Transverse colon (tissue), 4 donors: ENCODE data around the gene SLC24A3. TPM values are rescaled to one million over a fixed set of nuclear protein-coding genes. Genes with fewer than 3 reads are reported as not detected.

Experiments used
- DNase-seq: peaks from one replicate; pipeline ENCODE4 v3.0.0-alpha.2; 2019
- H3K27ac ChIP-seq, 4 donors: fragments of 200-600 bp; sonication (generic); 2 replicates each; pipeline ENCODE4 v1.5.1; 2016 to 2018; ENCODE audit warnings: inconsistent platforms in 4 of 4
- H3K27me3 ChIP-seq: fragments of 200-600 bp; sonication (generic); 2 replicates; pipeline ENCODE4 v1.5.1; 2017; ENCODE audit warnings: inconsistent platforms
- H3K36me3 ChIP-seq, 4 donors: fragments of 200-600 bp; sonication (generic); 2 replicates each; pipeline ENCODE4 v1.5.1; 2017 to 2019; ENCODE audit warnings: inconsistent platforms in 4 of 4
- H3K4me1 ChIP-seq, 4 donors: fragments of 200-600 bp; sonication (generic); 2 replicates each; pipeline ENCODE4 v1.5.1; 2017 to 2020; ENCODE audit warnings: inconsistent platforms in 4 of 4
- H3K4me3 ChIP-seq, 4 donors: fragments of 200-600 bp; sonication (generic); 1 replicate in 1 of 4; 2 replicates in 3 of 4; pipeline versions ENCODE4 v1.5.1 to v1.6.1; 2017 to 2019; ENCODE audit warnings: inconsistent platforms in 4 of 4
- H3K9me3 ChIP-seq, 2 donors: fragments of 200-600 bp; sonication (generic); 2 replicates each; pipeline ENCODE4 v1.5.1; 2017 to 2019; ENCODE audit warnings: inconsistent platforms in 2 of 2
- EP300 ChIP-seq: sonication (generic); formaldehyde crosslinking; IDR thresholded peaks from one replicate; pipeline ENCODE4 v1.6.1; 2017; ENCODE audit warnings: antibody characterized with exemption, low read depth
- POLR2A ChIP-seq: fragments of 450-650 bp; IDR thresholded peaks from one replicate; pipeline ENCODE4 v1.6.1; 2016; ENCODE audit warnings: antibody characterized with exemption, mild to moderate bottlenecking, moderate library complexity
- POLR2AphosphoS5 ChIP-seq, 3 donors: sonication (generic); formaldehyde crosslinking; IDR thresholded peaks; one replicate each; pipeline ENCODE4 v1.6.1; 2016; ENCODE audit warnings: antibody characterized with exemption in 3 of 3
- WGBS, 2 donors: methylation state at CpG; one replicate each; pipeline ENCODE4 v1.1.5; 2018; ENCODE audit warnings: low coverage in 1 of 2; 5-methylcytosine and 5-hydroxymethylcytosine counted together
- in situ Hi-C, 4 donors: fragments of 200-750 bp; cut with MboI; loops; one replicate each; pipeline versions ENCODE4 v1.15.0 to v1.15.1; 2017; ENCODE audit warnings: low sequenced_read_pairs in 3 of 4, low pct_ligation_motif_present in 1 of 4, low pct_unique_long_range_greater_than_20kb in 1 of 4
- intact Hi-C: fragments of 100-400 bp; cut with DNase I; formaldehyde crosslinking; loops from one replicate; pipeline ENCODE4 v1.15.1; 2023; ENCODE audit warnings: low total_unique reads
- total RNA-seq, 4 donors: library from RNA; depleted of rRNA; stranded (reverse); fragments of >200 nt; gene quantifications; one replicate each; pipeline ENCODE4 v1.1.0, GENCODE V29; 2016
- TF ChIP-seq, protein P1 (sequence below), 5 experiments: fragments of 200-600 bp in 3 of 5; fragments of 450-650 bp in 2 of 5; sonication (generic) in 3 of 5; IDR thresholded peaks; 1 replicate in 2 of 5; 2 replicates in 3 of 5; pipeline ENCODE4 v1.5.1; 2016 to 2017; ENCODE audit warnings: antibody characterized with exemption in 5 of 5, inconsistent platforms in 3 of 5, mild to moderate bottlenecking in 2 of 5, moderate library complexity in 1 of 5

SLC24A3 gene
- total RNA-seq, 4 donors from 2014 or later, result 4.4 to 6.7 (median 4.6) TPM

DNA sequence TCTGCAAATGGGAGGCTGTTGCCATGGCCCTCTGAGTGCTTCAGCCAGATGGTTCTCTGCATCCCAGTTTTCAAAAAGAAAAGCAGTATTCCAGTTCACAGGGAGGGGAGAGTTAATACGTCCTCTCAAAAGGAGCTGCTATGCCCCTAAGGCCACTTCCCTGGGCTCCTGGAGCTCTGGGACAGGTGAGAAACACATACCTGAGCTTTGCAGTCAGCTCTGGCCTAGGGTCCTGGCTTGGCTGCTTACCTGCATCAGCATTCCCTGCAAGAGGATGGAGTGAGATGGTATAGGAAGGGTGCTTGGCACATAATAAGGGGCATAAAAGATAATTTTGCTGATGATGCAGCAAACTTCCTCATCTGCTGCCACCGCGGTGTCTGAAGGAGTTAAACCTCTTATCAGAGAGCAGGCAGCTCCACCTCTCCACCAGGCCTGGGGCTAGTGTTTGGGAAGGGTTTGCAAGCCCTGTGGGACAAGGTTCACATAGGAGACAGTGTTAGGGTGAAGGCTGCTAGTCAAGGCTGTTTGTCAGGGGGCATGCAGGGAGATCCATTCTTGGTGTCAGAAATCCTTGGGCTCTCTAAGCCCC lies 62.7 kb downstream of the SLC24A3 start:
- Histone ChIP-seq H3K9me3 (no peaks in the 10 kb centered on the region), H3K36me3 (no peaks in the 10 kb centered on the region), H3K27ac (peak overlapping the region; percentile 46 to 65 (median 58)), H3K4me3 (no peak overlapping the region), H3K4me1 (peaks cover 14 to 28% (median 22%) of the 10 kb centered on the region in 4 donors), H3K27me3 (no peaks in the 10 kb centered on the region)
- no peak for DNase-seq
- 35% methylated on average over 3 of the region's 3 CpGs; no CpG with 5 or more reads in 1 of the 2 donors for WGBS, 2 donors
- in situ Hi-C loops, result no loop called here
- TF ChIP-seq POLR2AphosphoS5 (IDR thresholded peaks at IDR 0.05) (no peak), EP300 (no peak), POLR2A (no peak)
- TF ChIP-seq, protein P1, sequence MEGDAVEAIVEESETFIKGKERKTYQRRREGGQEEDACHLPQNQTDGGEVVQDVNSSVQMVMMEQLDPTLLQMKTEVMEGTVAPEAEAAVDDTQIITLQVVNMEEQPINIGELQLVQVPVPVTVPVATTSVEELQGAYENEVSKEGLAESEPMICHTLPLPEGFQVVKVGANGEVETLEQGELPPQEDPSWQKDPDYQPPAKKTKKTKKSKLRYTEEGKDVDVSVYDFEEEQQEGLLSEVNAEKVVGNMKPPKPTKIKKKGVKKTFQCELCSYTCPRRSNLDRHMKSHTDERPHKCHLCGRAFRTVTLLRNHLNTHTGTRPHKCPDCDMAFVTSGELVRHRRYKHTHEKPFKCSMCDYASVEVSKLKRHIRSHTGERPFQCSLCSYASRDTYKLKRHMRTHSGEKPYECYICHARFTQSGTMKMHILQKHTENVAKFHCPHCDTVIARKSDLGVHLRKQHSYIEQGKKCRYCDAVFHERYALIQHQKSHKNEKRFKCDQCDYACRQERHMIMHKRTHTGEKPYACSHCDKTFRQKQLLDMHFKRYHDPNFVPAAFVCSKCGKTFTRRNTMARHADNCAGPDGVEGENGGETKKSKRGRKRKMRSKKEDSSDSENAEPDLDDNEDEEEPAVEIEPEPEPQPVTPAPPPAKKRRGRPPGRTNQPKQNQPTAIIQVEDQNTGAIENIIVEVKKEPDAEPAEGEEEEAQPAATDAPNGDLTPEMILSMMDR (IDR thresholded peaks at IDR 0.05), result no peak
- intact Hi-C loops, result no loop called here

DNA sequence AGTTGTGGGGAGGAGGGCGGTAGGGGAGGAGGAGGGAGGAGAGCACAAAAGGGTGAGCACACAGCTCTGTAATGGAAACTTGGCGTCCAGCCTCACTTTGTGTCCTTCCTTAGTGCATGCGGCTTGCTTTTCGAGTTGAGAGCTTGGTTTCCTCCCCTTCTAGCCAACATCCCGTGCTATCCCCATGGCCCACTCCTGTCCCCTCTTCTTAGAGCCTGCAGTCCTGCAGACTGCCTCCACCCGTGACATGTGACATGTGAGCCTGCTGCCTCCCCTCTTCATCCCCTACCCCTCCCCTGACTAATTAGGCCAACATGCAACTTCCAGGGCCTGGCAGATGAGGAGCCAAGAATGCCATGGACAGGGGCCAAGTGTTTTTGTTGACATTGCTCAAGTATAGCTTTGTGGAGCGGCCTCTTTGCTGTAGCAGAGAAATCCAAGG lies 63.2 kb downstream of the SLC24A3 start:
- 25 to 29% methylated on average over 4 to 7 of the region's 7 CpGs for WGBS, 2 donors
- in situ Hi-C loops, result no loop called here
- intact Hi-C loops, result no loop called here
- TF ChIP-seq, protein P1 (IDR thresholded peaks at IDR 0.05), result no peak
- TF ChIP-seq POLR2AphosphoS5 (IDR thresholded peaks at IDR 0.05) (no peak), EP300 (no peak), POLR2A (no peak)
- H3K4me1 ChIP-seq, result peaks cover 14 to 28% (median 22%) of the 10 kb centered on the region in 4 donors
- H3K9me3 ChIP-seq, result no peaks in the 10 kb centered on the region
- peak overlapping the region; percentile 46 to 65 (median 58) for H3K27ac ChIP-seq
- DNase-seq, result peak; percentile 63
- H3K36me3 ChIP-seq, result no peaks in the 10 kb centered on the region
- no peak overlapping the region for H3K4me3 ChIP-seq
- H3K27me3 ChIP-seq, result no peaks in the 10 kb centered on the region

DNA sequence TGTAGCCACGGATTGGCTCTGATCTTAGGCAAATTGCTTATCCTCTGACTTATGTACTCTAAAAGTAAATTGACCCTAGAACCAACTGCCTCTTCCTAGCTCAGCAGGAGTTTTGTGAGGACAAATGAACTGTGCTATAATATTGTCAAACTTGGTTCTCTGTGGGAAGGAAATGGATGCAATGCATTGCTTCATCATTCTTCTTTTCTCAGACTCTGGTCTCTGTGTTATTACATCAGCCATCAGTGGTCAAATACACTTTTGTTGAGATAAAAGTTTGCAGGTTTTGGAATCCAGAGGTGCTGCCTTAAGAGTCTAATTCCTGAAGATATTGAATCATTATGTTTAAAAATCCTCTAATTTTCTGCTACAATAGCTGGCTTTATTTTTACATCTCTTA lies 64.9 kb downstream of the SLC24A3 start:
- peaks cover 14 to 28% (median 22%) of the 10 kb centered on the region in 4 donors for H3K4me1 ChIP-seq
- H3K36me3 ChIP-seq, result no peaks in the 10 kb centered on the region
- 67% methylated on average over 1 of the region's 1 CpG; no CpG with 5 or more reads in 1 of the 2 donors for WGBS, 2 donors
- no peak for DNase-seq
- in situ Hi-C loops, result no loop called here
- H3K4me3 ChIP-seq, result no peak overlapping the region
- no peak for TF ChIP-seq POLR2AphosphoS5 (IDR thresholded peaks at IDR 0.05)
- TF ChIP-seq EP300, result no peak
- TF ChIP-seq, protein P1 (IDR thresholded peaks at IDR 0.05), result no peak
- TF ChIP-seq POLR2A, result no peak
- intact Hi-C loops, result no loop called here
- no peaks in the 10 kb centered on the region for H3K9me3 ChIP-seq
- no peaks in the 10 kb centered on the region for H3K27me3 ChIP-seq
- no peak overlapping the region for H3K27ac ChIP-seq

DNA sequence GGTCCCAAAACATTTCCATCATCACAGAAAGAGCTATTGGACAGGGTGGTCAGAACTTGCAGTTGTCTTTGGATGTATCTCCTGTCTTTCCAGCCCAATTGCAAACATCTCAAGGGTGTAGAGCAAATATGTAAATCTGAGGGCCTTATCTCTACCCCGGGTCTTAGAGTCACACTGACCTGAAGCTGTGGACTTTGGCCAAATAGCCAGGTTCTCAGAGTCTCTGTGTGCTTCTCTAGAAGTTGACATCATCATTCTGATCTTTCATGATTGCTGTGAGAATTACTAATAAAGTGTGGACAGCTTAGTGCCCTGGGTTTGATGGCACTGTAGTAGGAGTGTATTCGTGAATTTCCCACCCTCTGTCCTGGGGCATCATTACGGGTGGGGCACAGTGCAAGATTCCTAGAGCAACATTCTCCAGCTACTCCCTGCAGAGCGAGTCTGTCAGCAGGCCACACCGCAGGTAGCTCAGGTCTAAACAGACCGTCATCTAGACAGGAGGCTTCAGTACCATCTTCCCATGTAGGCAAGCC lies 71.1 kb downstream of the SLC24A3 start:
- WGBS, 2 donors, result 76% methylated on average over 6 of the region's 6 CpGs; no CpG with 5 or more reads in 1 of the 2 donors
- Histone ChIP-seq H3K27ac (peak overlapping the region in 2 of 4 donors; percentile 7 to 50), H3K27me3 (no peaks in the 10 kb centered on the region), H3K4me3 (no peak overlapping the region), H3K36me3 (no peaks in the 10 kb centered on the region), H3K4me1 (peaks cover 0 to 9% (median 3%) of the 10 kb centered on the region in 4 donors), H3K9me3 (no peaks in the 10 kb centered on the region)
- DNase-seq, result no peak
- intact Hi-C loops, result loop anchor here (2.0 kb wide), 1 partner anchor 77 kb away; no protein-coding TSS in a partner anchor
- TF ChIP-seq POLR2A, result no peak
- TF ChIP-seq POLR2AphosphoS5 (IDR thresholded peaks at IDR 0.05), result no peak
- TF ChIP-seq, protein P1 (IDR thresholded peaks at IDR 0.05), result no peak
- TF ChIP-seq EP300, result no peak
- in situ Hi-C loops, result no loop called here
